ENCODE data around the gene CTDNEP1.

DNA sequence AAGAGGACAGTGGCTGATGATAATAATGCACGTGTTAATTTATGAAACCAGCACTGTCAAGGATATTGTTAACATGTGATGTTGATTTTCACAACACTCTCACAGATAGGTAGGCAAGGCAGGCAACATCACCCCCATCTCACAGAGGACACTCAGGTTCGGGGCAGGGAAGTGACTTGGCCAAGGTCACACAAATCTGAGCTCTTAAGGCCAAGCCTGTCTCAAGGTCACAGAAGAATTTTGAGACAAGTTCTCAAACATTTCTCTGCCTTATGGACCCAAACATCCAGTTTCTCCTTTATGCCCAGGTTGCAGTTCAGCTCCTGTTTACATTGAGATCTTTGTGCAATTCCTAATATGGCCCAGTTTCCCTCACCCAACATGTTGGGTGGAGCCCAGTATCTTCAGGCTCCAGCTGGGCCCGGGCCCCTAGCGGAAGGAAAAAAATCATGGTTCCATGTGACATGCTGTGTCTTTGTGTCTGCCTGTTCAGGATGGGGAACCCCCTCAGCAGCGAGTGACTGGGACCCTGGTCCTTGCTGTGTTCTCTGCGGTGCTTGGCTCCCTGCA, 31.3 kb upstream of the CTDNEP1 start:
- peak in 1 of 3 donors; percentile 27 for TF ChIP-seq POLR2AphosphoS5 (IDR thresholded peaks at IDR 0.05)
- TF ChIP-seq, protein P1, sequence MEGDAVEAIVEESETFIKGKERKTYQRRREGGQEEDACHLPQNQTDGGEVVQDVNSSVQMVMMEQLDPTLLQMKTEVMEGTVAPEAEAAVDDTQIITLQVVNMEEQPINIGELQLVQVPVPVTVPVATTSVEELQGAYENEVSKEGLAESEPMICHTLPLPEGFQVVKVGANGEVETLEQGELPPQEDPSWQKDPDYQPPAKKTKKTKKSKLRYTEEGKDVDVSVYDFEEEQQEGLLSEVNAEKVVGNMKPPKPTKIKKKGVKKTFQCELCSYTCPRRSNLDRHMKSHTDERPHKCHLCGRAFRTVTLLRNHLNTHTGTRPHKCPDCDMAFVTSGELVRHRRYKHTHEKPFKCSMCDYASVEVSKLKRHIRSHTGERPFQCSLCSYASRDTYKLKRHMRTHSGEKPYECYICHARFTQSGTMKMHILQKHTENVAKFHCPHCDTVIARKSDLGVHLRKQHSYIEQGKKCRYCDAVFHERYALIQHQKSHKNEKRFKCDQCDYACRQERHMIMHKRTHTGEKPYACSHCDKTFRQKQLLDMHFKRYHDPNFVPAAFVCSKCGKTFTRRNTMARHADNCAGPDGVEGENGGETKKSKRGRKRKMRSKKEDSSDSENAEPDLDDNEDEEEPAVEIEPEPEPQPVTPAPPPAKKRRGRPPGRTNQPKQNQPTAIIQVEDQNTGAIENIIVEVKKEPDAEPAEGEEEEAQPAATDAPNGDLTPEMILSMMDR (IDR thresholded peaks at IDR 0.05): no peak
- no peak for TF ChIP-seq POLR2A (IDR thresholded peaks at IDR 0.05)
- no peak for TF ChIP-seq EP300 (IDR thresholded peaks at IDR 0.05)
